Stimulated activated CD4-positive, alpha-beta T cell treated with anti-CD3 and anti-CD28 coated beads, Interleukin-4, amount 100 ng/mL, for 4 hours (primary cell): ENCODE data around the gene SFTPB.
"Not testable (repeated sequence)": the region's sequence is repeated elsewhere in the genome, so short reads cannot be mapped to it uniquely, and the experiment has no call there.

Experiments
- DNase-seq, 2 experiments: peaks; one replicate each; pipeline ENCODE4 v3.0.0-alpha.2; 2020

SFTPB gene

GRCh38 chr2:85675427-85675826, 7.4 kb upstream of the SFTPB start:
- no peak for DNase-seq

- no peak for DNase-seq
These were observed 6.4 kb upstream of the SFTPB start for GRCh38 chr2:85674417-85674816.

- DNase-seq: no peak
These were observed 5.8 kb upstream of the SFTPB start for GRCh38 chr2:85673716-85674375.

- no peak for DNase-seq
These were observed 4.5 kb upstream of the SFTPB start for GRCh38 chr2:85672456-85672855.

GRCh38 chr2:85670416-85670815, 2.4 kb upstream of the SFTPB start:
- not testable (repeated sequence) for DNase-seq

- no peak for DNase-seq
These were observed 1.6 kb upstream of the SFTPB start for GRCh38 chr2:85669549-85669948.

- DNase-seq: no peak
These were observed 801 bp upstream of the SFTPB start for GRCh38 chr2:85668857-85669142.

- no peak for DNase-seq
These were observed 414 bp downstream of the SFTPB start for GRCh38 chr2:85667561-85668008.

GRCh38 chr2:85666435-85667316, 1.3 kb downstream of the SFTPB start:
- no peak for DNase-seq

- DNase-seq: no peak
These were observed 2.0 kb downstream of the SFTPB start for GRCh38 chr2:85666016-85666415.

GRCh38 chr2:85665264-85665937, 2.6 kb downstream of the SFTPB start:
- DNase-seq: no peak

GRCh38 chr2:85663594-85664565, 4.1 kb downstream of the SFTPB start:
- DNase-seq: no peak

- DNase-seq: no peak
These were observed 5.0 kb downstream of the SFTPB start for GRCh38 chr2:85662899-85663593.

- DNase-seq: no peak
These were observed 6.7 kb downstream of the SFTPB start for GRCh38 chr2:85661139-85661858.

- DNase-seq: no peak
These were observed 7.3 kb downstream of the SFTPB start for GRCh38 chr2:85660725-85661124.

GRCh38 chr2:85660301-85660700, 7.7 kb downstream of the SFTPB start:
- not testable (repeated sequence) for DNase-seq

- DNase-seq: no peak
These were observed 8.5 kb downstream of the SFTPB start for GRCh38 chr2:85659324-85659981.

GRCh38 chr2:85657399-85657798, 10.6 kb downstream of the SFTPB start:
- DNase-seq: not testable (repeated sequence)

- DNase-seq: no peak
These were observed 11.5 kb downstream of the SFTPB start for GRCh38 chr2:85656468-85656867.

- no peak for DNase-seq
These were observed 12.0 kb downstream of the SFTPB start for GRCh38 chr2:85655961-85656417.

GRCh38 chr2:85653996-85654395, 14.0 kb downstream of the SFTPB start:
- no peak for DNase-seq
